K562 (cell line): ENCODE data around the gene ANO1. TPM values are rescaled to one million over a fixed set of nuclear protein-coding genes. Genes with fewer than 3 reads are reported as not detected.

Experiments
- ATAC-seq: fragments of 200-7000 bp; cut with Tn5 transposase; 3 replicates; pipeline ENCODE4 v1.9.1; 2020; ENCODE audit warnings: moderate library complexity
- BruUV-seq: library from RNA; stranded (reverse); fragments of 400-500 nt; replicated peaks from 2 replicates; lab custom pipeline; 2021; lab: Mats Ljungman, UMichigan
- CTCF ChIA-PET: fragments of 300-600 bp; formaldehyde crosslinking; extraction: SDS; loops from one replicate; lab custom pipeline; 2021; ENCODE audit warnings: low intra/inter-chr PET ratio; lab: Yijun Ruan, JAX
- POLR2A ChIA-PET: fragments of 300-600, 350-650 bp; sonication (Branson Sonifier 250); formaldehyde crosslinking; extraction: SDS; loops from one replicate; lab custom pipeline; 2021; ENCODE audit warnings: antibody characterized with exemption, inconsistent platforms; lab: Yijun Ruan, JAX
- DNase-seq, 4 experiments: peaks; one replicate each; pipeline versions ENCODE4 v3.0.0 to v3.0.0-alpha.2; 2011 to 2018; ENCODE audit warnings: low spot score in 3 of 4, mixed read lengths in 3 of 4; ENCODE audit errors: extremely low read depth in 1 of 4
- FAIRE-seq: peaks from 2 replicates; lab custom pipeline; 2011; peaks lifted over from hg19 to GRCh38; lab: Jason Lieb, UNC
- H2AFZ ChIP-seq: 2 replicates; pipeline ENCODE4 v1.6.0; 2011; ENCODE audit warnings: low read depth, low read length, control low read depth, inconsistent platforms
- H3K27ac ChIP-seq: fragments of 200-600 bp; 3 replicates; pipeline ENCODE4 v1.8.0; 2011; ENCODE audit warnings: low read depth, mild to moderate bottlenecking, control low read depth, inconsistent platforms, low read length, moderate library complexity, mixed read lengths; ENCODE audit errors: extremely low read depth
- H3K27me3 ChIP-seq, 2 experiments: fragments of 300-600 bp in 1 of 2; 2 replicates in 1 of 2; 3 replicates in 1 of 2; pipeline versions ENCODE4 v1.6.0 to v1.8.0; 2011; ENCODE audit warnings: inconsistent platforms in 2 of 2, low read length in 2 of 2, mild to moderate bottlenecking in 1 of 2, mixed read lengths in 1 of 2, moderate library complexity in 1 of 2; ENCODE audit not compliant: control insufficient read depth in 2 of 2, insufficient read depth in 2 of 2
- H3K36me3 ChIP-seq: fragments of 300-600 bp; 3 replicates; pipeline ENCODE4 v1.8.0; 2011; ENCODE audit warnings: mild to moderate bottlenecking, low read length, inconsistent platforms; ENCODE audit not compliant: control insufficient read depth, insufficient read depth
- H3K4me1 ChIP-seq, 2 experiments: fragments of 200-600 bp in 1 of 2; replicated peaks in 1 of 2; 2 replicates in 1 of 2; 3 replicates in 1 of 2; pipeline versions ENCODE4 v1.5.1 to v1.8.0; 2011; ENCODE audit warnings: inconsistent platforms in 2 of 2, low read length in 2 of 2, mild to moderate bottlenecking in 1 of 2, mixed read lengths in 1 of 2, moderate library complexity in 1 of 2; ENCODE audit not compliant: control insufficient read depth in 2 of 2, insufficient read depth in 2 of 2
- H3K4me2 ChIP-seq: 2 replicates; pipeline ENCODE4 v1.6.1; 2011; ENCODE audit warnings: low read length, control low read depth, inconsistent platforms, mixed read lengths; ENCODE audit not compliant: insufficient read depth
- H3K4me3 ChIP-seq: fragments of 200-600 bp; sonication (generic), shearing (Covaris generic); 2 replicates; pipeline ENCODE4 v1.5.1; 2016; ENCODE audit warnings: control low read depth, inconsistent platforms
- H3K79me2 ChIP-seq: fragments of 200-600 bp; 3 replicates; pipeline ENCODE4 v1.8.0; 2011; ENCODE audit warnings: low read length, inconsistent platforms; ENCODE audit not compliant: control insufficient read depth, insufficient read depth
- H3K9ac ChIP-seq, 2 experiments: 2 replicates each; pipeline versions ENCODE4 v1.6.0 to v1.6.1; 2011; ENCODE audit warnings: low read depth in 2 of 2, low read length in 2 of 2, control low read depth in 1 of 2, inconsistent platforms in 1 of 2, mild to moderate bottlenecking in 1 of 2, mixed read lengths in 1 of 2; ENCODE audit not compliant: insufficient read depth in 1 of 2
- H3K9me1 ChIP-seq: one replicate; pipeline ENCODE4 v1.6.0; 2011; ENCODE audit warnings: inconsistent platforms, mild to moderate bottlenecking, low read length, moderate library complexity; ENCODE audit not compliant: control insufficient read depth, insufficient read depth
- H3K9me3 ChIP-seq: replicated peaks from 2 replicates; pipeline ENCODE4 v1.5.1; 2011; ENCODE audit warnings: low read depth, low read length, inconsistent platforms; ENCODE audit not compliant: control insufficient read depth, insufficient read depth
- H4K20me1 ChIP-seq: replicated peaks from 2 replicates; pipeline ENCODE4 v1.6.1; 2011; ENCODE audit warnings: low read length, inconsistent platforms, mixed read lengths; ENCODE audit not compliant: control insufficient read depth, insufficient read depth
- ILK ChIP-seq: fragments of 450-650 bp; IDR thresholded peaks from 2 replicates; pipeline ENCODE4 v1.6.1; 2016; ENCODE audit warnings: missing genetic modification characterization, low read depth, mild to moderate bottlenecking, missing compliant biosample characterization, moderate library complexity, borderline replicate concordance
- MBD1 ChIP-seq: fragments of 250-450 bp; sonication (Bioruptor Pico); IDR thresholded peaks from 2 replicates; pipeline ENCODE4 v1.8.0; 2022; ENCODE audit warnings: inconsistent platforms
- NUFIP1 ChIP-seq: fragments of 450-650 bp; IDR thresholded peaks from 2 replicates; pipeline ENCODE4 v1.6.1; 2018; ENCODE audit not compliant: partially characterized antibody
- PKNOX1 ChIP-seq: fragments of 450-650 bp; IDR thresholded peaks from 2 replicates; pipeline ENCODE4 v1.6.1; 2016
- POLR2AphosphoS5 ChIP-seq: IDR thresholded peaks from 2 replicates; pipeline ENCODE4 v1.6.1; 2011; ENCODE audit warnings: mild to moderate bottlenecking, low read depth, low read length, moderate library complexity; ENCODE audit not compliant: control insufficient read depth, insufficient read depth
- PTTG1 ChIP-seq: fragments of 450-650 bp; IDR thresholded peaks from 2 replicates; pipeline ENCODE4 v1.6.1; 2016; ENCODE audit warnings: low read depth, mild to moderate bottlenecking, missing genetic modification characterization, missing compliant biosample characterization
- RAD51 ChIP-seq: fragments of 450-650 bp; IDR thresholded peaks from 2 replicates; pipeline ENCODE4 v1.7.1; 2016; ENCODE audit warnings: low read depth, mild to moderate bottlenecking, borderline replicate concordance
- SAFB2 ChIP-seq: fragments of 200-400 bp; formaldehyde crosslinking; IDR thresholded peaks from 2 replicates; pipeline ENCODE4 v1.6.1; 2018; ENCODE audit warnings: borderline replicate concordance, low read length, low read depth, moderate library complexity; ENCODE audit not compliant: severe bottlenecking
- ZFPM2 ChIP-seq: fragments of 250-450 bp; sonication (Bioruptor Pico); IDR thresholded peaks from 2 replicates; pipeline ENCODE4 v1.5.1; 2022; ENCODE audit warnings: mild to moderate bottlenecking
- ZNF717 ChIP-seq: fragments of 250-450 bp; sonication (Bioruptor Pico); IDR thresholded peaks from 2 replicates; pipeline ENCODE4 v1.5.0; 2021
- ZNF740 ChIP-seq, 3 experiments: fragments of 200-800 bp in 1 of 3; sonication (Bioruptor generic) in 1 of 3; sonication (generic) in 1 of 3; formaldehyde crosslinking in 1 of 3; IDR thresholded peaks; 2 replicates each; pipeline versions ENCODE4 v1.6.1 to v1.8.0; 2016 to 2022; ENCODE audit warnings: mild to moderate bottlenecking in 2 of 3, missing compliant biosample characterization in 2 of 3, missing genetic modification characterization in 2 of 3, missing genetic modification reagents in 1 of 3
- WGBS: fragments of 100-300 bp; shearing (Covaris generic); methylation state at CpG from one replicate; pipeline ENCODE4 v1.1.6; 2016; ENCODE audit warnings: low coverage, mixed read lengths; ENCODE audit not compliant: insufficient coverage; ENCODE audit errors: missing lambda C conversion rate; 5-methylcytosine and 5-hydroxymethylcytosine counted together
- in situ Hi-C: fragments of 300-500 bp; cut with MboI; formaldehyde crosslinking; loops from 4 replicates; pipeline ENCODE4 v1.15.0; 2018; ENCODE audit warnings: inconsistent platforms, mixed read lengths
- intact Hi-C: fragments of 100-400 bp; cut with micrococcal nuclease; formaldehyde crosslinking; loops from 2 replicates; pipeline ENCODE4 v1.14.2; 2022
- polyA plus RNA-seq, 8 experiments: library from polyadenylated mRNA; depleted of rRNA in 4 of 8; stranded (reverse) in 5 of 8; unstranded in 3 of 8; fragments of >200 nt; fragmentation: Nextera tagmentation in 2 of 8; fragmentation: Illumina TruSeq in 1 of 8; extraction: Ambion mirVana in 2 of 8; extraction: Trizol in 1 of 8; gene quantifications; 2 replicates each; pipeline versions ENCODE4 v1.2.1 to v1.2.3, GENCODE V29; 2011 to 2014; ENCODE audit warnings: inconsistent platforms in 1 of 8, missing spikeins in 1 of 8
- total RNA-seq, 7 experiments: library from RNA; depleted of rRNA in 6 of 7; stranded (reverse); fragments of >200 nt in 6 of 7; fragmentation: Illumina TruSeq in 2 of 7; extraction: Trizol in 2 of 7; gene quantifications; 2 replicates each; pipeline versions ENCODE4 v1.2.1 to v1.2.3, GENCODE V29; 2011 to 2021; ENCODE audit warnings: low replicate concordance in 1 of 7
- TF ChIP-seq, protein P1 (sequence below): fragments of 250-450 bp; sonication (Bioruptor Pico); IDR thresholded peaks from 2 replicates; pipeline ENCODE4 v1.4.0; 2020
- TF ChIP-seq, protein P2 (sequence below): sonication (generic); formaldehyde crosslinking; IDR thresholded peaks from 2 replicates; pipeline ENCODE4 v1.9.0; 2022; ENCODE audit warnings: mild to moderate bottlenecking, missing genetic modification reagents

The ANO1 gene
- total and polyA plus RNA-seq, 9 of the 15 experiments (the other 6 are each of a cell fraction or from before 2014, with no cell fraction given), result not detected

- intact Hi-C loops, result no loop called here
- TF ChIP-seq PTTG1 (tag) (no peak), POLR2AphosphoS5 (no peak), ZFPM2 (CRISPR knock-in tag) (no peak), ZNF740 (CRISPR knock-in tag; IDR thresholded peaks at IDR 0.05) (no peak), ZNF740 (tag; IDR thresholded peaks at IDR 0.05) (no peak), NUFIP1 (no peak), MBD1 (CRISPR knock-in tag) (no peak), SAFB2 (no peak), RAD51 (no peak), ZNF717 (CRISPR knock-in tag) (no peak), ILK (no peak), PKNOX1 (no peak)
- TF ChIP-seq, protein P1, sequence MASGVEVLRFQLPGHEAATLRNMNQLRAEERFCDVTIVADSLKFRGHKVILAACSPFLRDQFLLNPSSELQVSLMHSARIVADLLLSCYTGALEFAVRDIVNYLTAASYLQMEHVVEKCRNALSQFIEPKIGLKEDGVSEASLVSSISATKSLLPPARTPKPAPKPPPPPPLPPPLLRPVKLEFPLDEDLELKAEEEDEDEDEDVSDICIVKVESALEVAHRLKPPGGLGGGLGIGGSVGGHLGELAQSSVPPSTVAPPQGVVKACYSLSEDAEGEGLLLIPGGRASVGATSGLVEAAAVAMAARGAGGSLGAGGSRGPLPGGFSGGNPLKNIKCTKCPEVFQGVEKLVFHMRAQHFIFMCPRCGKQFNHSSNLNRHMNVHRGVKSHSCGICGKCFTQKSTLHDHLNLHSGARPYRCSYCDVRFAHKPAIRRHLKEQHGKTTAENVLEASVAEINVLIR (CRISPR knock-in tag), result no peak
- TF ChIP-seq, protein P2, sequence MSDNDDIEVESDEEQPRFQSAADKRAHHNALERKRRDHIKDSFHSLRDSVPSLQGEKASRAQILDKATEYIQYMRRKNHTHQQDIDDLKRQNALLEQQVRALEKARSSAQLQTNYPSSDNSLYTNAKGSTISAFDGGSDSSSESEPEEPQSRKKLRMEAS, result no peak
These were observed 68.9 kb downstream of the ANO1 start for GRCh38 chr11:70146895-70147520.

More at GRCh38 chr11:70146895-70147520, 68.9 kb downstream of the ANO1 start:
- POLR2A ChIA-PET, result interaction anchor here (0.6 to 1.2 kb wide), 2 partner anchors 10 to 16 kb away, joined by 3 to 4 read pairs; no protein-coding TSS in a partner anchor
- Histone ChIP-seq H3K27me3 (peaks cover 42 to 81% of the 10 kb centered on the region in 2 experiments), H3K9ac (no peak overlapping the region), H3K9me3 (no peaks in the 10 kb centered on the region), H3K36me3 (no peaks in the 10 kb centered on the region), H4K20me1 (peaks cover 13% of the 10 kb centered on the region), H2AFZ (no peak overlapping the region), H3K4me2 (no peak overlapping the region), H3K4me3 (no peak overlapping the region), H3K79me2 (no peaks in the 10 kb centered on the region), H3K27ac (no peak overlapping the region), H3K9me1 (no peaks in the 10 kb centered on the region), H3K4me1 (peaks cover 0 to 3% of the 10 kb centered on the region in 2 experiments; a peak in 2 of 5 replicates)
- FAIRE-seq, result no peak
- no TSS peak for BruUV-seq
- WGBS, result 0% methylated on average over 14 of the region's 14 CpGs
- in situ Hi-C loops, result no loop called here
- CTCF ChIA-PET, result no interaction called here
- peak; percentile 68 for ATAC-seq
- no peak for DNase-seq
